SHP77 treated with DMSO at 0.1 percent for 48 hours (cell line): ENCODE results near the gene SPATA24.
A peak's percentile ranks its signal among the peaks of the same experiment; 100 is the strongest.
"Not testable (repeated sequence)": the region's sequence is repeated elsewhere in the genome, so short reads cannot be mapped to it uniquely, and the experiment has no call there.

ENCODE experiments used
- DNase-seq: peaks from one replicate; lab custom pipeline; 2025; lab: John Stamatoyannopoulos, UW

Gene SPATA24

GRCh38 chr5:139403787-139404483, at the start of gene SPATA24:
TSS of gene SPATA24 (minus strand) at chr5:139404089. CDS start at chr5:139404060, 29 bp downstream.
- DNase-seq, result peak; percentile 98

DNA sequence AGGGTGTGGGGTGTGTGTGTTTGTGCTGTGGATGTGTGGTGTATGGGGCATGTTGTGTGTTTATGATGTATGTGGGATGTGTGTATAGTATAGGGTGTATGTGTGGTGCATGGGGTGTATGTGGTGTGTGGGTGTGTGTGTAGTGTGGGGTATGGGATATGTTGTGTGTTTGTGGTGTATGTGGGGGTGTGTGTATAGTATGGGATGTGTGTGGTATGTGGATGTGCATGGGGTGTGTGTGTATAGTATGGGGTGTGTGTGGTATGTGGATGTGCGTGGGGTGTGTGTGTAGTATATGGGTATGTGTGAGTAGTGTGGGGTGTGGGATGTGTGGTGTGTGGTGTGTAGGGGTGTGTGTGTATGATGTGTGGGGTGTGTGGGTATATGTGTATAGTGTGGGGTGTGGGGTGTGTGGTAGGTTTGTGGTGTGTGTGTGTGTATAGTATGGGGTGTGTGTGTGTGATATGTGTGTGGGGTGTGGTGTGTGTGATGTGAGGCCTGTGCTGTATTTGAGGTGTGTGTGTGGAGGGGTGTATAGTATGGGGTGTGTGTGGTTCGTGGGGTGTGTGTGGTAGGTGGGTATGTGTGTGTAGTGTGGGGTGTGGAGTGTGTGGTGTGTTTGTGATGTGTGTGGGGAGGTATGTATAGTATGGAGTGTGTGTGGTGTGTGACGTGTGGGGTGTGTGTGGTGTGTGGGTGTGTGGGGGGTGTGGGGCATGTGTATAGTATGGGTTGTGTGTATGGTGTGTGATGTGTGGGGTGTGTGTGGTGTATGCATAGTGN, 48.2 kb upstream of the SPATA24 start:
- no peak for DNase-seq

DNA sequence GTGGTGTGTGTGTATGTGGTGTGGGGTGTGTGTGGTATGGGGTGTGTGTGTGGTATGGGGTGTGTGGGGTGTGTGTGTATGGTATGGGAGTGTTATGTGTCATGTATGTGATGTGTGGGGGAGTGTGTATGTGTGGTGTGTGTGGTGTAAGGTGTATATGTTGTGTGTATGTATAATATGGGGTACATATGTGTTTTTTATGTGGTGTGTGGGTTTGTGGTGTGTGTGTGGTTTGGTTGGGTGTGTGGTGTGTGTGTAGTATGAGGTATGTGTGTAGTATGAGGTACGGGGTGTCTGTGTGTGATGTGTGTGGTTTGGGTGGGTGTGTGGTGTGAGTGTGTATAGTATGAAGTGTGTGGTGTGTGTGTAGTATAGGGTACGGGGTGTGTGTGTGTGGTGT, 47.3 kb upstream of the SPATA24 start:
- no peak for DNase-seq

GRCh38 chr5:139446956-139447779, 43.3 kb upstream of the SPATA24 start:
- no peak for DNase-seq

DNA sequence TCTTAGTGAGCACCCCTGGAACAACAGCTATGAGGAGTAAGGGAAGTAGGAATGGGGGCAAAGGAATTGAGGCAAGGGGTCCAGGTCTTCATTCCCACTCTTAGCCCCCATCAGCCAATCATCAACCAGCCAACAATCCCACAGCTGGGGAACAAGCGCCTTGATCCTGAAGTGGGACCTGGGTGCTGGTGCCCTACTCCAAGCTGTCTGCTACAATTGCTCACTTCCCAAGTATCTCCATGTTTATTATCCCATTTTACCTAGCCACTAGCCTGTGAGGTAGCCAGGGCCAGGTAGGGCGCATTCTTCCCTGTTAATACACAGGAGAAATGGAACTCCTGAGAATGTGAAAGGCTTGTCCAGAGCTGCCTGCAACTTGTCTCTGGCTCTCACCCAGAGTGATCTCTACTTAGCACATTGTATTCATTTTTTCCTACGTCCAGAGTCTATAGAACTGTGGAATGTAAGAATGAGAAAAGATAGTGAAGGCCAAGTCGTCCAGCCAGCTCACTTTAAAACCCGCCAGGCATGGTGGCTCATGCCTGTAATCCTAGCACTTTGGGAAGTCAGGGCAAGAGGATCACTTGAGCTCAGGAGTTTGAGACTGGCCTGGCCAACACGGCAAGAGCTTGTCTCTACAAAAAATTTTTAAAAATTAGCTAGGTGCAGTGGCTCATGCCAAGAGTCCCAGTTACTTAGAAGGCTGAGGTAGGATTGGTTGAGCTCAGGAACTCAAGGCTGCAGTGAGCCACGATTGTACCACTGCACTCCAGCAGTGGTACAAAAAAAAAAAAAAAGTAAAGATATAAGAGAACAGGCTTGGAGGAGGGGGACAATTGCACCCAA, 41.7 kb upstream of the SPATA24 start:
- no peak for DNase-seq

GRCh38 chr5:139443831-139444453, 40.1 kb upstream of the SPATA24 start:
- DNase-seq, result no peak

DNA sequence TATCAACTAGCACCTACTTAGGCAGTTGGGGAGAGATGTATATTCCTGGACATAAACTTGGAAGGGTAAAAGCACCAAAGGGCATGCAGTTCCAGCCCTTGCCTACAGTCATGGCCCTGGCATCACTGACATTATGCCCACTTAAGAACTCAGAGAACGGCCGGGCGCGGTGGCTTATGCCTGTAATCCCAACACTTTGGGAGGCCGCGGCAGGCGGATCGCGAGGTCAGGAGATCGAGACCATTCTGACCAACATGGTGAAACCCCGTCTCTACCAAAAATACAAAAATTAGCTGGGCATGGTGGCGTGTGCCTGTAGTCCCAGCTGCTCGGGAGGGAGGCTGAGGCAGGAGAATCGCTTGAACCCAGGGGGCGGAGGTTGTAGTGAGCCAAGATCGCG, 36.5 kb upstream of the SPATA24 start:
- not testable (repeated sequence) for DNase-seq

DNA sequence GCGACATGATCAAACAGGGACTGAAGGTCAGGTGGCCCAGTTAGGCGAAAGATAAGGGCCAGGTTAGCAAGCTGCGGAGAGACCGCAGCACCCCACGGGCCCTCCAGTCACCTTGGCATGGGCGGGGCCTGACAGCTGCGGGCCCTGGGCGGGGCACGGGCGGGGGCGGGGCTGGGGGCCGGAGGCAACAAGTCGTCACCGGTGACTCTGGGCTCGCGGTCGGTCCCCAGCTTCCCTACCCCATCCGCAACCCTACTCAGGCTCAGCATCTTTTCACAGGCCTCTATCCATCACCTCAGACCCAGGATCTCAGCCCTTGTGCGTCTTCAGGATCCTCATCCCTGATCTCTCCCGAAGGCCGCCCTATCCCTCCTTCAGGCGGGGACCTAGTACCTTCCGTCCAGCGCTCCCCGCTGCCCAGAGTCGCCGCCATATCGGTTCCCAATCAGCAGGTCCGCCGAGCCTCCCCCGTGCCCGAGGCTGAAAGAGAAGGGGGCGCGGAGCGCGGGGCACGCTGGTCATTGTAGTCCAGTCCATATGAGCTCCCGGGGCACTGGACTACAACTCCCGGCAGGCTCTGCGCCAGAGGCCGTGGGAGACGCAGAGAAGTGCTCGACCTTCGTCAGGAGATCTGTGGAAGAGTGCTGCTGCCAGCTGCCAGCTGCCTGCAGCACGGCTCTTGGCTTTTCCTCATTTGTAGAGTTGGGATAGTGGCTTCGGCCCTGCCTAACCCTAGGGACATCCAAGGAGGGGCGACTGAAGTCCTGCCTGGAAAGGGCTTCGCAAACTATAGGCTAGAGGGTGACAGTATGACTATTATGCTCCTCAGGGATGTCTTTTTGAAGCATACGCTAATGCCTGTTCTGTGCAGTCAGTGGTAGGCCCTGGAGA, 35.4 kb upstream of the SPATA24 start, which contains the start of gene DNAJC18:
DNAJC18 (minus strand) TSS at position 513 of the 891 bp plus-strand sequence; CDS start at position 433, 80 bp downstream.
- DNase-seq, result peak; percentile 96

- no peak for DNase-seq
Observed at GRCh38 chr5:139438707-139439012, 34.8 kb upstream of the SPATA24 start.

DNA sequence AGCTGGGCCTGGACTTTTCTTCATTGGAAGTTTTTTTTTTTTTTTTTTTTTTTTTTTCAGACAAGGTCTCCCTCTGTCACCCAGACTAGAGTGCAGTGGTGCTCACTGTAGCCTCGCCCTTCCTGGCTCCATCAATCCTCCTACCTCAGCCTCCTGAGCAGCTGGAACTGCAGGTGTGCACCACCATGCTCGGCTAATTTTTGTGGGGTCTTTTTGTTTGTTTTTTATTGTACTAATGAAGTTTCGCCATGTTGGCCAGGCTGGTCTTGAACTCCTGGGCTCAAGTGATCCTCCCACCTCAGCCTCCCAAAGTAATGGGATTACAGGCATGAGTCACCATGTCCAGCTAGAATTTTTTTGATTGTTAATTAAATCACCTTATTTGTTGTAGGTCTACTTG, 31.8 kb upstream of the SPATA24 start:
- DNase-seq, result no peak

DNA sequence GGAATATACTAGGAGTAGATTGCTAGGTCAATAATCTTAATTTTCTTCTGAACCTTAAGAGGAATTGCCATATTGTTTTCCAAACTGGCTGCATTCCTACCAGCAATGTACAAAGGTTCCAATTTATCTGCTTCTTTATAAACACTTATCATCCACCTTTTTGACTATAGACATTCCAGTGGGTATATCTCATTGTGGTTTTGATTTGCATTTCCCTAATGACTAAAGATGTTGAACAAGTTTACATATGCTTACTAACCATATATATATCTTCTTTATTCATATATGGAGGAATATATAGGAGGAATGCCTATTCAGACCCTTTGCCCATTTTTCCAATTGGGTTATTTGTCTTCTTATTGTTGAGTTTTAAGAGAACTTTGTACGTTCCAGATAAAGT, 27.8 kb upstream of the SPATA24 start:
- no peak for DNase-seq

DNA sequence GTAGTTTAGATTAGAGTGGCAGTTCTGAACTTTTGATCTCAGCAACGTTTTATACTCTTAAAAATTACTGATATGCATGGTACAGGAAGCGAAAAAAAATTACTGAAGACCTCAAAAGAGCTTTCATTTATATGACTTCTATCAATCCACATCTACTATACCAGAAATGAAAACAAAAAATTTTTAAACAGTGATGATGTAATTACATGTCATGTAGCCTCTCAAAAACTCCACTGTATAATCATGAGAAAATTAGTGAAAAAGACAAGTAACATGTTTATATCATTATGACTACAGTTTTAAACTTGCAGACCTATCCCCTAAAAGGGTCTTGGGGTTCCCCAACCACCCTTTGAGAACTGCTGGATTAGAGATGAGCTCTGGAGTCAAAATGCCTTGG, 26.1 kb upstream of the SPATA24 start:
- no peak for DNase-seq

DNA sequence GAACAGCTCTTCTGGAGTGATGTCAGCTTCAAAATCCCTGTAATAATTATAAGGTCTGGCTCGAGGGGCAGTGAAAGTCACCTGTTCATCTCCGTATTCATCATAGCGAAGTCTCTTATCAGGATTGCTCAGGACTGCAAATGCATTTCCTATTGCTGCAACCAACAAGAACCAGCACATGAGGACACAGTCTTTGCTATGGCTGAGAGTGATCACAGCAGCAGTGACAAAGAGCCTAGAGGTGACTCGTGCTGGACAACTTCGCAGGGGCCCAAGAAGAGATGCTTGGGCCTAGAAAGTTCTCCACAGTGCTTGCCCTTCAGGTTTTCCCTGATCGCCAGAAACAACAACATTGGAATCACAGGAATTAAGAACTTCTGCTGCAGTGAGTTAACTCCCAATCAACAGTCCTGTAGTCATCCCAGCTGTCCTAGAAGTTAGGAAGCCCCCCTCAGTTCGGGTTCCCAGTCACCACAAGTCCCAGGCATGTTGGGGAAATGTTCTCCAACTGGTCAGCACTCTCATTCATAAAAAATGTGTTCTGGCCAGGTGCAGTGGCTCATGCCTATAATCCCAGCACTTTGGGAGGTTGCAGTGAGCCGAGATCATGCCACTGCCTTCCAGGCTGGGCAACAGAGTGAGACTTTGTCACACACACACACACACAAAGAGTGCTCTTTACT, 22.5 kb upstream of the SPATA24 start:
- DNase-seq, result no peak

GRCh38 chr5:139425497-139425896, 21.6 kb upstream of the SPATA24 start:
- DNase-seq, result no peak

DNA sequence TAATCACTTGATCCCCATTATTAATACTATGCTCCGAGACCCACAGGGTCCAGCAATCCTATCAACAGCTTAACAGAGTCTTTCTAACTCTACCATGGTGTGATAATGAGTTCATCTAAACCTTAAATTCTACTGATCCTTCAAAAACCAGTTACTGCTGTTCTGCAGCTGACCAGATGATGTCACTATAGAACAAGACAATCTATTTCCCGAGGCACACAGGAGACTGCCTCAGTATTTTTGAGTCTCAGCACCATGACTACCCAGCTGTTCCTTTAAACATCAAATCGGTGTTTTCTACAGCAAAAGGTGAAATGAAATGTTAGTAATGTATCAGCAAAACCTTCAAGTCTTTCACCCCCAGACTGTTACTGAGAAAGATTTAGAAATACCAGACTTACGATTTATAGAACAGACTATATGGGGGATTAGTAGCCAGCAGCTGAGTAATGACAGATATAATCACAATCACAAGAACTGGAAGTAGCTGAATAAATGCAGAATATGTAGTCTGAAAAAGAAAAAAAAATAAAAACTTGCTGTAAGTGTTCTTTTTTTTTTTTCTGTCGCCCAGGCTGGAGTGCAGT, 18.5 kb upstream of the SPATA24 start:
- DNase-seq, result peak; percentile 63

DNA sequence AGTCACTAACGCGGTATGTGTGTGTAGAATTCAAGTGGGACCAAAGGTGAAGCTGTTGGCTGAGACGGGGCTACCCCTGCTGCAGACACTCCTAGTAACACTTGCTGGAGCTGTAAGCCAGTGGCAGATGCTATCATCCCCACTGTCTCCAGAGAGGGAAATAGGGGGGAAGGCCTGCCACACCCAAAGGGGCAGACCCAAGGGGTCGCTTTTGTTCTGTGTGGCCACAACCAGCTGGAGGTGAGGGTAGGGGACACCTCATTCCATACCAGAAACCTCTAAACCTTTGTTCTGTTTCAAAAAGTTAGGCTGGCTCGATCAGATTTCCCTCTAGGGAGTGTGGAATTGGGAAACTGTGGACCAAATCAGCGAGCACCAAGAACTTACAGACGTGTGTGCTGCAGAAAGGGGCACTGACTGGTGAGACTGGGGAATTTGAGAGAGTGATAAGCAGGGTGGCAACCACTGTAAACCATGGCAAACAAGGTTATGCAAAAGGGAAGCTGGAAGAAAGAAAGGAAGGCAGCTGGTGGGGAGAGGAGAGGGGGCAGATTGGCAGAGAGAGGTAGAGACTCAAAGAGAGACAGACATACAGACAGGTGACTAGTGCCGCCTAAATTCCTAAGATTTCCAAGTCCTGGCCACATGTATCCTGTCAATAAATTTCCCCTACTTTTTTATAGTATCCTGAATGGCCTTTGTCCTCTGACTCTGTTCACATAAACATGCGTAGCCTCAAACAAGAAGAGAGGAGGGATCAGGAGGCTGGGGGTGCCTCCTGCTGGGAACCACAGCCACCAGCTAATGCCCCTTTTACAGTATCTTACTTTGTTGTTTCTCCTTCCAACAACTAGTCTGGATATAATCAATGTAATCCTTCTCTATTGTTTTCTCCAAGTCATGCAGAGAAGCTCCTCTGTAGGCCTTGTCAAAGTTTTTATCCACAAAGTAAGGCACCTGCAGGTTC, 15.6 kb upstream of the SPATA24 start:
- no peak for DNase-seq

- DNase-seq, result no peak
Observed at GRCh38 chr5:139418793-139419192, 14.9 kb upstream of the SPATA24 start.

DNA sequence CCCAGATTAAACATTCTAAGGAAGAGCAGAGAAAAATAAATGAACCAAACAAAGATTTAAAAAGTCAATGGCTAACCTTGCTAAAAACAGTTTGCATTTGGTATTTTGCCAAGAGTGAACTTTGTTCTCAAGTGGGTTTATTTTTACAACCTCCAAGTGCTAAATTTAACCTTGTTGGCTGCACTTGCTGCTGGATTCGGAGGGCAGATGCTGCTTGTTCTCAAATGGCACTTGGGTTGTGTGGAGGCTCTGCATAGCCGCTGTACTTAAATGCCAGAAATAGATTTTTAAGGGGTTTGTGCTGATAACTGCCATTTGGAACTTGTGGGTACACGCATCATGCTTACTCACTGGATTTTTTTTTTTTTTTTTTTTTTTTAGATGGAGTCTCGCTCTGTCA, 13.3 kb upstream of the SPATA24 start:
- no peak for DNase-seq
